ENCODE data around the gene SLAMF1. TPM values are rescaled to one million over a fixed set of nuclear protein-coding genes. Genes with fewer than 3 reads are reported as not detected.

Gene SLAMF1
- total RNA-seq, 3 donors from 2014 or later (not counting 1 experiment from before 2014, with no cell fraction given) = 1.1 to 3.5 (median 2.1) TPM

DNA sequence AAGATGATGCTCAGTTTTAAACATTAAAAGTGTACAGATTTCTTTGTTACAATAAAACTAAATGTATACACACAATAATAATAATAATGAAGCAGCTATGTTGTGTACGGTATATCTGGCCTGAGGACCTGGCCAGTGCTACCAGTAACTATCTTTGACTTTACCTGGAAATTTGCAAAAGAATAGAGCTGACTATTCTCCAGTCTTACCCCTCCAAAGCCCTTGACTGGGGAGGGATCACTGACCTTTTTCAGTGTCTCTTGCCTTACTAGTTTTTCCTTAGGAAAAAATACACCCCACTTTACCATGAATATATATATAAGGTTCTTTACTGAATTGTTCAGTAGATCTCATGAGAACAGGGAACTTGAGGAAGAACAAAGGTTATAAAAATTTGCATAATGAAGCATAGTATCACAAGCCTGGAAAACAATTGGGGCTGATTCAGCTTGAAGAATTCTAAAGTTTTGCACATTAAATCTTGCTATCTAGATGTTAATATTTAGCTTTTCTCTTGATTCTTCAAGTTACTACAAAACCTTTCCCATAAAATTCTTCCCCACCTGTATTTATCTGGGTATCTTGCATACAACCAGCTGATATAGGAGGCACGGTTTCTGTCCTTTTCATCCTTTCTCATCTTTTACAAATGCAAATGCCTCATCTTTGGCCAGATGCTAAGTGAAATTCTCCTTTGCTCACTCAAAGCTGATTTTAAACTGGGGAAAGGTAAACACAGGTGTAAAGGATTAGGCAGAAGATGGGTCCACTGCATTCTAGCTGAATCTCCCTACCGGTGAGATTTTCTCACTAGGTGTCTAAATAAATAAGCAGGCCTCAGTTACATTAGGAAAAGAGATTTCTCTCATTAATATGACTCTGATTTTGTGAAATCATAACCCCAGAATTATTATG is 25.0 kb upstream of the SLAMF1 start:
- DNase-seq = no peak
- intact Hi-C loops (cut with micrococcal nuclease) = no loop called here
- no peak for ATAC-seq
- H3K27ac ChIP-seq (ENCODE audit: low read length) = no peak overlapping the region
- Mint-ChIP-seq H3K27ac (no peak overlapping the region), H3K9me3 (no peaks in the 10 kb centered on the region), H3K36me3 (peaks cover under 1% of the 10 kb centered on the region), H3K27me3 (ENCODE audit: low read depth in 2 of 2) (no peaks in the 10 kb centered on the region), H3K4me3 (no peak overlapping the region), H3K4me1 (peaks cover 9% of the 10 kb centered on the region in 2 donors)
- no peaks in the 10 kb centered on the region for H3K9me3 ChIP-seq (ENCODE audit: control insufficient read depth, insufficient read depth, low read length)
- H3K36me3 ChIP-seq (ENCODE audit: control insufficient read depth, insufficient read depth, low read length) = peaks cover 5% of the 10 kb centered on the region
- no peak overlapping the region for H3K4me3 ChIP-seq (ENCODE audit: low read length)
- 93% methylated on average over 3 of the region's 3 CpGs for WGBS (ENCODE audit: insufficient coverage)
- H3K27me3 ChIP-seq (ENCODE audit: control insufficient read depth, insufficient read depth, low read length) = no peaks in the 10 kb centered on the region
- H3K4me1 ChIP-seq (ENCODE audit: control insufficient read depth, insufficient read depth, low read length) = peaks cover 24% of the 10 kb centered on the region
- TF ChIP-seq, protein P1, sequence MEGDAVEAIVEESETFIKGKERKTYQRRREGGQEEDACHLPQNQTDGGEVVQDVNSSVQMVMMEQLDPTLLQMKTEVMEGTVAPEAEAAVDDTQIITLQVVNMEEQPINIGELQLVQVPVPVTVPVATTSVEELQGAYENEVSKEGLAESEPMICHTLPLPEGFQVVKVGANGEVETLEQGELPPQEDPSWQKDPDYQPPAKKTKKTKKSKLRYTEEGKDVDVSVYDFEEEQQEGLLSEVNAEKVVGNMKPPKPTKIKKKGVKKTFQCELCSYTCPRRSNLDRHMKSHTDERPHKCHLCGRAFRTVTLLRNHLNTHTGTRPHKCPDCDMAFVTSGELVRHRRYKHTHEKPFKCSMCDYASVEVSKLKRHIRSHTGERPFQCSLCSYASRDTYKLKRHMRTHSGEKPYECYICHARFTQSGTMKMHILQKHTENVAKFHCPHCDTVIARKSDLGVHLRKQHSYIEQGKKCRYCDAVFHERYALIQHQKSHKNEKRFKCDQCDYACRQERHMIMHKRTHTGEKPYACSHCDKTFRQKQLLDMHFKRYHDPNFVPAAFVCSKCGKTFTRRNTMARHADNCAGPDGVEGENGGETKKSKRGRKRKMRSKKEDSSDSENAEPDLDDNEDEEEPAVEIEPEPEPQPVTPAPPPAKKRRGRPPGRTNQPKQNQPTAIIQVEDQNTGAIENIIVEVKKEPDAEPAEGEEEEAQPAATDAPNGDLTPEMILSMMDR (IDR thresholded peaks at IDR 0.05) = no peak

DNA sequence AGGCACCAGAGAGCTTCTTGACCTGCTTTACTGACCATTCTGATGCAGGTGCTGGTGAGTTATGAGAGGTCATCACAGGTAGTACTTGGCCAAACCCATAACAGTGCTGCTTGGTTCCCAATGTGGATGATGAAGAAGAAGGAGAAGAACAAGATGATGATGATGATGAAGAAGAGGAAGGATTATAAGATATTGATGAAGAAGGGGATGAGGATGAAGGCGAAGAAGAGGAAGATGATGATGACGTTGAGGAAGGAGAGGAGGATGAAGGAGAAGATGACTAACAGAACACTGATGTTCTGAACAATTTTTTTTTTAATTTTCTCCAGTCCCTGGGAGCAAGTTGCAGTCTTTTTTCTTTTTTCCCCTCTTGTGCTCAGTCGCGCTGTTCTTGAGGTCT is 23.9 kb upstream of the SLAMF1 start:
- ATAC-seq = no peak
- intact Hi-C loops (cut with micrococcal nuclease) = no loop called here
- 92% methylated on average over 2 of the region's 4 CpGs for WGBS (ENCODE audit: insufficient coverage)

DNA sequence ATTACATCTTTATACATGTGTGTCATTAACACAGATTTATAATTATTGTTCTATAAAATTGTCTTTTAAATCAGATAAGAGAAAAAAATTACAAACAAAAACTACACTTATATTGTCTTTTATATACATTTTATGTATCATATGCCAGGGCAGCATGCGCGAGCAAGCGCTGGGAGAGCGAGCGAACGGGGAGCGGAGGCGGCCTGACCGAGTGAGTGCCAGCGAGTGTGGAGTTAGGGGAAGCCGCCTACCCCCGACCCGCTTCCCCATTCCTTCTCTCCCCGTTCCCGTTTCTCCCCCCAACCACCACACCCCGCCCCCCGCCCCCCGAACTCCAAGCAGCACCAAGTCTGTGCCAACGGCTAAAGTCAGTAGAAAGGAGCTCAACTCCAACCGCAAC is 23.0 kb upstream of the SLAMF1 start:
- Mint-ChIP-seq H3K27me3 (ENCODE audit: low read depth in 2 of 2) (no peaks in the 10 kb centered on the region), H3K4me1 (peaks cover 16 to 21% of the 10 kb centered on the region in 2 donors), H3K4me3 (no peak overlapping the region), H3K27ac (no peak overlapping the region), H3K36me3 (no peaks in the 10 kb centered on the region), H3K9me3 (no peaks in the 10 kb centered on the region)
- WGBS (ENCODE audit: insufficient coverage) = 96% methylated on average over 18 of the region's 20 CpGs
- intact Hi-C loops (cut with micrococcal nuclease) = no loop called here
- Histone ChIP-seq H3K27me3 (ENCODE audit: control insufficient read depth, insufficient read depth, low read length) (no peaks in the 10 kb centered on the region), H3K36me3 (ENCODE audit: control insufficient read depth, insufficient read depth, low read length) (no peaks in the 10 kb centered on the region), H3K4me1 (ENCODE audit: control insufficient read depth, insufficient read depth, low read length) (peaks cover 25% of the 10 kb centered on the region), H3K27ac (ENCODE audit: low read length) (no peak overlapping the region), H3K9me3 (ENCODE audit: control insufficient read depth, insufficient read depth, low read length) (no peaks in the 10 kb centered on the region), H3K4me3 (ENCODE audit: low read length) (no peak overlapping the region)
- TF ChIP-seq, protein P1 (IDR thresholded peaks at IDR 0.05) = no peak
- no peak for DNase-seq
- no peak for ATAC-seq

More for the DNA sequence above, 23.9 kb upstream of the SLAMF1 start:
- no peaks in the 10 kb centered on the region for H3K36me3 ChIP-seq (ENCODE audit: control insufficient read depth, insufficient read depth, low read length)
- H3K4me1 Mint-ChIP-seq = peaks cover 12 to 16% of the 10 kb centered on the region in 2 donors
- no peaks in the 10 kb centered on the region for H3K27me3 ChIP-seq (ENCODE audit: control insufficient read depth, insufficient read depth, low read length)
- TF ChIP-seq, protein P1 (IDR thresholded peaks at IDR 0.05) = no peak
- no peak for DNase-seq
- H3K27me3 Mint-ChIP-seq (ENCODE audit: low read depth in 2 of 2) = no peaks in the 10 kb centered on the region
- H3K9me3 Mint-ChIP-seq = no peaks in the 10 kb centered on the region
- no peaks in the 10 kb centered on the region for H3K36me3 Mint-ChIP-seq
- H3K27ac ChIP-seq (ENCODE audit: low read length) = no peak overlapping the region
- H3K27ac Mint-ChIP-seq = no peak overlapping the region
- no peak overlapping the region for H3K4me3 Mint-ChIP-seq
- H3K4me3 ChIP-seq (ENCODE audit: low read length) = no peak overlapping the region
- peaks cover 25% of the 10 kb centered on the region for H3K4me1 ChIP-seq (ENCODE audit: control insufficient read depth, insufficient read depth, low read length)
- H3K9me3 ChIP-seq (ENCODE audit: control insufficient read depth, insufficient read depth, low read length) = no peaks in the 10 kb centered on the region
